ENCODE measurements around the gene SLC35G4. TPM values are rescaled to one million over a fixed set of nuclear protein-coding genes. Genes with fewer than 3 reads are reported as not detected.
"Not testable (repeated sequence)": the region's sequence is repeated elsewhere in the genome, so short reads cannot be mapped to it uniquely, and the experiment has no call there.

The SLC35G4 gene
- not detected in 2 replicates for total RNA-seq
- long read RNA-seq, result 0 reads

DNA sequence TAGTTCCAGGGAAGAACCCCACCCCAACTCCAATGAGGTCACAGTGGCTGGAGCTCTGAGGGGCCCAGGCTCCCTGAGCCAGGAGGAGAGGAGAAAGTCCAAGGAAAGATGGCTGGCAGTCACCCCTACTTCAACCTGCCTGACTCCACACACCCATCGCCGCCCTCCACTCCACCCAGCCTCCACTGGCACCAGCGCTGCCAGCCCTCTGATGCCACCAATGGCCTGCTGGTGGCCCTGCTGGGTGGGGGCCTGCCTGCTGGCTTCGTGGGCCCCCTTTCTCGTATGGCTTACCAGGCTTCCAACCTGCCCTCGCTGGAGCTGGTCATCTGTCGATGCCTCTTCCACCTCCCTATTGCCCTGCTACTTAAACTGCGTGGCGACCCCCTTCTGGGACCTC, at the start of gene SLC35G4:
TSS of gene SLC35G4 (plus strand) at position 109 of the 400 bp plus-strand sequence. CDS start at position 109, 0 bp downstream.
- not testable (repeated sequence) for H3K4me3 Mint-ChIP-seq; H3K4me1 Mint-ChIP-seq; H3K27me3 Mint-ChIP-seq (ENCODE audit: low read depth); H3K9me3 Mint-ChIP-seq; H3K36me3 Mint-ChIP-seq (ENCODE audit: low read depth); H3K27ac Mint-ChIP-seq (ENCODE audit: unreplicated experiment); DNase-seq (ENCODE audit: low read depth, low spot score)

GRCh38 chr18:11561293-11561692, 48.1 kb upstream of the SLC35G4 start:
- Mint-ChIP-seq H3K4me3 (no peak overlapping the region), H3K9me3 (peaks cover 3% of the 10 kb centered on the region), H3K27ac (ENCODE audit: unreplicated experiment) (peak overlapping the region; percentile 17), H3K27me3 (ENCODE audit: low read depth) (no peaks in the 10 kb centered on the region), H3K36me3 (ENCODE audit: low read depth) (no peaks in the 10 kb centered on the region), H3K4me1 (peaks cover 37% of the 10 kb centered on the region)
- DNase-seq (ENCODE audit: low read depth, low spot score), result no peak
- TF ChIP-seq CTCF (conservative IDR thresholded peaks at IDR 0.05), result no peak

DNA sequence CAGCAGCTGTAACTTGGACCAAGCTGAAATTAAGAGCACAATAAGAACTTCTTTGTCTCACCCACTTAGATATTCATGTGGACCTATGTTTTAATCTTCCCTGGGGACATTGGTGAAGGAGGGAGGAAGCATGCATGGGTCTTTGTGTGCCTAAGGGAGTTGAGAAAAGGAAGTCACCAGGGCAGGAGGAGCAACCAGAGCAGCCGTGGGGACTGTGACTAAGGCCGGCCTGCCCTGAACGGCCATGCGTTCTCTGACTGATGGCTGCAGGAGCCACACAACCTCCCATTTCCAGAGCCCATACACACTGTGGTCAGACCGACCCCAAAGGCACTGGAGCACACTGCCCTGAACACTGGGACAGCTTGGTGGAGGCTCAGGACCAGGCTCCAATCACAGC, 43.7 kb upstream of the SLC35G4 start:
- TF ChIP-seq CTCF (conservative IDR thresholded peaks at IDR 0.05), result no peak
- Mint-ChIP-seq H3K4me1 (peaks cover 32% of the 10 kb centered on the region), H3K4me3 (no peak overlapping the region), H3K36me3 (ENCODE audit: low read depth) (no peaks in the 10 kb centered on the region), H3K27me3 (ENCODE audit: low read depth) (no peaks in the 10 kb centered on the region), H3K27ac (ENCODE audit: unreplicated experiment) (no peak overlapping the region), H3K9me3 (peaks cover 3% of the 10 kb centered on the region)
- no peak for DNase-seq (ENCODE audit: low read depth, low spot score)

GRCh38 chr18:11566236-11566965, 43.0 kb upstream of the SLC35G4 start:
- Mint-ChIP-seq H3K9me3 (peaks cover 3% of the 10 kb centered on the region), H3K27me3 (ENCODE audit: low read depth) (no peaks in the 10 kb centered on the region), H3K4me3 (no peak overlapping the region), H3K27ac (ENCODE audit: unreplicated experiment) (peak overlapping the region; percentile 52), H3K4me1 (peaks cover 26% of the 10 kb centered on the region), H3K36me3 (ENCODE audit: low read depth) (no peaks in the 10 kb centered on the region)
- no peak for TF ChIP-seq CTCF (conservative IDR thresholded peaks at IDR 0.05)
- DNase-seq (ENCODE audit: low read depth, low spot score), result no peak

GRCh38 chr18:11567396-11567795, 42.0 kb upstream of the SLC35G4 start:
- Mint-ChIP-seq H3K9me3 (peaks cover 3% of the 10 kb centered on the region), H3K36me3 (ENCODE audit: low read depth) (no peaks in the 10 kb centered on the region), H3K4me1 (peaks cover 16% of the 10 kb centered on the region), H3K4me3 (no peak overlapping the region), H3K27me3 (ENCODE audit: low read depth) (no peaks in the 10 kb centered on the region), H3K27ac (ENCODE audit: unreplicated experiment) (no peak overlapping the region)
- no peak for DNase-seq (ENCODE audit: low read depth, low spot score)
- no peak for TF ChIP-seq CTCF (conservative IDR thresholded peaks at IDR 0.05)

DNA sequence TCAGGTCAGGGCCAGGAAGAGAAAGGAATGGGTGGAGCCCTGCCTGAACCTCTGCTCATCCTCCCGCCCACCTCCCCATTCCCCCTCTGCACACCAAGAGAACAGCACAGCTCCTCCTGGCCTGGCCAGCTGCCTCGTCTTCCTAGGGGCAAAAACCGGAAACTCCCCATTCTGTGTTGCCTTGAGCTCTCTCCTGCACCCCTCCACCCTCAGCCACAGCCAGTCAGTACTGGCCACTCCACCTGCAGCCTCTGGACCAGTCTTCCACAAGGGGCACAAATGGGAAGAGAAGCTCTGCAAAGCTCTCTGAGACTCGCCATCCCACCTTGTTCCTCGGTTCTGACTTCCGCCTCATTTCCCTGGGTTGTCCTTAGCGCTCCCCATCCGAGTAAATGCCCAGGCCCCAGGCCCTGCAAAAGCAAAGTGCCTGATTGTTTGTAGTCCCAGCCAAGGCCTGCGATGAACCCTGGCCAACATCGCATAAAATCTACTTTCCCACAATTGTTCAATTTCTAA, 39.3 kb upstream of the SLC35G4 start:
- H3K36me3 Mint-ChIP-seq (ENCODE audit: low read depth), result no peaks in the 10 kb centered on the region
- no peaks in the 10 kb centered on the region for H3K9me3 Mint-ChIP-seq
- H3K4me3 Mint-ChIP-seq, result no peak overlapping the region
- H3K27ac Mint-ChIP-seq (ENCODE audit: unreplicated experiment), result no peak overlapping the region
- no peak for DNase-seq (ENCODE audit: low read depth, low spot score)
- peaks cover 12% of the 10 kb centered on the region for H3K4me1 Mint-ChIP-seq
- H3K27me3 Mint-ChIP-seq (ENCODE audit: low read depth), result no peaks in the 10 kb centered on the region
- TF ChIP-seq CTCF (conservative IDR thresholded peaks at IDR 0.05), result no peak

Data from neural crest cell (in vitro differentiated cells).